Measurements from ENCODE around the gene CCL22.
"Not testable (repeated sequence)": the region's sequence is repeated elsewhere in the genome, so short reads cannot be mapped to it uniquely, and the experiment has no call there.

The CCL22 gene

GRCh38 chr16:57396786-57397185, 38.2 kb downstream of the CCL22 start:
- no peak for DNase-seq

GRCh38 chr16:57397493-57397892, 38.9 kb downstream of the CCL22 start:
- not testable (repeated sequence) for DNase-seq

GRCh38 chr16:57401943-57402640, 43.5 kb downstream of the CCL22 start:
- DNase-seq = no peak

GRCh38 chr16:57403965-57404817, 45.6 kb downstream of the CCL22 start, which contains the start of gene CCL17:
Gene CCL17 (plus strand): TSS chr16:57404767. CDS start chr16:57413933, 9,166 bp downstream.
- no peak for DNase-seq

GRCh38 chr16:57405097-57405496, 46.5 kb downstream of the CCL22 start:
- no peak for DNase-seq

- DNase-seq = no peak
These were observed 48.3 kb downstream of the CCL22 start for GRCh38 chr16:57406881-57407280.

GRCh38 chr16:57407521-57408353, 49.2 kb downstream of the CCL22 start:
- no peak for DNase-seq

- no peak for DNase-seq
These were observed 50.5 kb downstream of the CCL22 start for GRCh38 chr16:57409065-57409464.

GRCh38 chr16:57409870-57410587, 51.4 kb downstream of the CCL22 start:
- DNase-seq = no peak

- no peak for DNase-seq
These were observed 52.9 kb downstream of the CCL22 start for GRCh38 chr16:57411362-57411976.

- no peak for DNase-seq
These were observed 54.0 kb downstream of the CCL22 start for GRCh38 chr16:57412584-57412983.

GRCh38 chr16:57413301-57413730, 54.7 kb downstream of the CCL22 start:
- DNase-seq = no peak

- DNase-seq = no peak
These were observed 55.1 kb downstream of the CCL22 start for GRCh38 chr16:57413733-57414132.

Data from RPMI8226 (cell line).